Neural cell (in vitro differentiated cells): ENCODE measurements around the gene WDR89. TPM values are rescaled to one million over a fixed set of nuclear protein-coding genes. Genes with fewer than 3 reads are reported as not detected.

Experiments
- H2AFZ ChIP-seq: fragments of 200-600, 300-800 bp; sonication (generic), shearing (Covaris generic); 2 replicates; pipeline ENCODE4 v1.6.0; 2014; ENCODE audit warnings: low read depth, mild to moderate bottlenecking, antibody characterized with exemption, low read length, moderate library complexity
- H3F3A ChIP-seq: fragments of 200-600 bp; shearing (Covaris generic); 2 replicates; pipeline ENCODE4 v1.6.1; 2016; ENCODE audit warnings: mild to moderate bottlenecking, moderate library complexity, mixed read lengths, antibody characterized with exemption, low read length; ENCODE audit not compliant: insufficient read depth, poor library complexity, severe bottlenecking
- H3K27ac ChIP-seq: fragments of 200-600, 300-800 bp; sonication (generic), shearing (Covaris generic); 2 replicates; pipeline ENCODE4 v1.5.1; 2014; ENCODE audit warnings: mild to moderate bottlenecking, low read length, moderate library complexity
- H3K27me3 ChIP-seq: fragments of 300-800, 200-600 bp; sonication (generic), shearing (Covaris generic); 2 replicates; pipeline ENCODE4 v1.6.0; 2014; ENCODE audit warnings: mild to moderate bottlenecking, low read depth, low read length, moderate library complexity; ENCODE audit not compliant: insufficient read depth
- H3K36me3 ChIP-seq: fragments of 300-800, 200-600 bp; sonication (generic), shearing (Covaris generic); 2 replicates; pipeline ENCODE4 v1.5.1; 2014; ENCODE audit warnings: mild to moderate bottlenecking, antibody characterized with exemption, low read length, moderate library complexity; ENCODE audit not compliant: insufficient read depth
- H3K4me2 ChIP-seq: fragments of 300-800, 200-600 bp; sonication (generic), shearing (Covaris generic); 2 replicates; pipeline ENCODE4 v1.6.0; 2014; ENCODE audit warnings: mild to moderate bottlenecking, low read length
- H3K4me3 ChIP-seq: fragments of 300-800, 200-600 bp; sonication (generic), shearing (Covaris generic); 2 replicates; pipeline ENCODE4 v1.5.1; 2014; ENCODE audit warnings: mild to moderate bottlenecking, low read length, moderate library complexity
- H3K79me2 ChIP-seq: fragments of 200-600 bp; shearing (Covaris generic); replicated peaks from 2 replicates; pipeline ENCODE4 v1.6.0; 2014; ENCODE audit warnings: mild to moderate bottlenecking, low read length, moderate library complexity; ENCODE audit not compliant: insufficient read depth
- H3K9ac ChIP-seq: fragments of 300-800, 200-600 bp; sonication (generic), shearing (Covaris generic); 2 replicates; pipeline ENCODE4 v1.6.1; 2016; ENCODE audit warnings: mild to moderate bottlenecking, low read length, mixed read lengths
- H3K9me2 ChIP-seq: fragments of 200-600 bp; shearing (Covaris generic); 2 replicates; pipeline ENCODE4 v1.6.1; 2016; ENCODE audit warnings: mild to moderate bottlenecking, low read length, mixed read lengths; ENCODE audit not compliant: insufficient read depth
- H3K9me3 ChIP-seq: fragments of 200-600, 300-800 bp; sonication (generic), shearing (Covaris generic); 2 replicates; pipeline ENCODE4 v1.6.1; 2016; ENCODE audit warnings: mild to moderate bottlenecking, mixed run types, low read length, moderate library complexity, mixed read lengths
- H4K20me1 ChIP-seq: fragments of 200-600 bp; shearing (Covaris generic); 2 replicates; pipeline ENCODE4 v1.6.1; 2016; ENCODE audit warnings: mild to moderate bottlenecking, mixed run types; ENCODE audit not compliant: insufficient read depth
- CTCF ChIP-seq: fragments of 450-650 bp; IDR thresholded peaks from 2 replicates; pipeline ENCODE4 v1.5.1; 2014; ENCODE audit warnings: antibody characterized with exemption, mild to moderate bottlenecking, moderate library complexity; ENCODE audit not compliant: poor library complexity, severe bottlenecking
- EP300 ChIP-seq: fragments of 450-650 bp; conservative IDR thresholded peaks from 2 replicates; pipeline ENCODE4 v1.6.1; 2014; ENCODE audit warnings: antibody characterized with exemption, mild to moderate bottlenecking, moderate library complexity; ENCODE audit not compliant: poor library complexity, severe bottlenecking
- EZH2 ChIP-seq: fragments of 200-600, 300-800 bp; shearing (Covaris generic), sonication (generic); IDR thresholded peaks from 2 replicates; pipeline ENCODE4 v1.6.1; 2014; ENCODE audit warnings: antibody characterized with exemption, low read length, borderline replicate concordance, mild to moderate bottlenecking; ENCODE audit not compliant: insufficient read depth, poor library complexity, severe bottlenecking
- MXI1 ChIP-seq: fragments of 450-650 bp; conservative IDR thresholded peaks from 2 replicates; pipeline ENCODE4 v1.6.1; 2014; ENCODE audit warnings: antibody characterized with exemption, mild to moderate bottlenecking; ENCODE audit not compliant: poor library complexity, severe bottlenecking
- POLR2AphosphoS5 ChIP-seq: IDR thresholded peaks from 2 replicates; pipeline ENCODE4 v1.6.1; 2012
- RAD21 ChIP-seq: fragments of 450-650 bp; conservative IDR thresholded peaks from 2 replicates; pipeline ENCODE4 v1.6.1; 2014; ENCODE audit warnings: antibody characterized with exemption, mild to moderate bottlenecking, moderate library complexity
- REST ChIP-seq: IDR thresholded peaks from 2 replicates; pipeline ENCODE4 v1.6.1; 2012; ENCODE audit warnings: borderline replicate concordance
- SMC3 ChIP-seq: fragments of 450-650 bp; conservative IDR thresholded peaks from 2 replicates; pipeline ENCODE4 v1.6.1; 2014; ENCODE audit warnings: antibody characterized with exemption, mild to moderate bottlenecking, moderate library complexity; ENCODE audit not compliant: poor library complexity
- TAF1 ChIP-seq: IDR thresholded peaks from 2 replicates; pipeline ENCODE4 v1.6.1; 2012; ENCODE audit warnings: low read depth
- polyA plus RNA-seq: library from polyadenylated mRNA; depleted of rRNA; stranded (reverse); fragments of >200 nt; gene quantifications from 2 replicates; pipeline ENCODE4 v1.2.3, GENCODE V29; 2014

WDR89 gene
- polyA plus RNA-seq, 1 donor from 2014 or later = 15.3 TPM

GRCh38 chr14:63670692-63671091, 29.0 kb upstream of the WDR89 start:
- Histone ChIP-seq H3F3A (no peaks in the 10 kb centered on the region), H3K27me3 (no peaks in the 10 kb centered on the region), H3K27ac (no peak overlapping the region), H3K9ac (no peak overlapping the region), H3K4me3 (no peak overlapping the region), H3K36me3 (no peaks in the 10 kb centered on the region), H3K9me2 (no peaks in the 10 kb centered on the region), H3K4me2 (no peak overlapping the region), H3K9me3 (no peaks in the 10 kb centered on the region), H3K79me2 (no peaks in the 10 kb centered on the region), H4K20me1 (no peaks in the 10 kb centered on the region), H2AFZ (no peak overlapping the region)
- TF ChIP-seq REST (no peak), RAD21 (no peak), MXI1 (no peak), EP300 (no peak), EZH2 (no peak)

GRCh38 chr14:63666335-63666734, 24.7 kb upstream of the WDR89 start:
- Histone ChIP-seq H3K9ac (no peak overlapping the region), H3K9me3 (no peaks in the 10 kb centered on the region), H3F3A (no peaks in the 10 kb centered on the region), H3K4me3 (no peak overlapping the region), H3K27ac (no peak overlapping the region), H3K4me2 (no peak overlapping the region), H3K27me3 (no peaks in the 10 kb centered on the region), H3K36me3 (no peaks in the 10 kb centered on the region), H4K20me1 (no peaks in the 10 kb centered on the region), H3K79me2 (no peaks in the 10 kb centered on the region), H3K9me2 (no peaks in the 10 kb centered on the region), H2AFZ (no peak overlapping the region)
- TF ChIP-seq RAD21 (no peak), REST (no peak), EP300 (no peak), CTCF (no peak), EZH2 (no peak), MXI1 (no peak), POLR2AphosphoS5 (no peak), TAF1 (no peak), SMC3 (no peak)
